ENCODE data around the gene OVAAL.
A peak's percentile ranks its signal among the peaks of the same experiment; 100 is the strongest.

Gene OVAAL

GRCh38 chr1:180566026-180566425 lies 7.3 kb downstream of the OVAAL start:
- intact Hi-C loops (cut with DNase I), result no loop called here

GRCh38 chr1:180566495-180566894 lies 7.7 kb downstream of the OVAAL start:
- intact Hi-C loops (cut with DNase I), result no loop called here
- DNase-seq, result no peak

More at GRCh38 chr1:180566026-180566425, 7.3 kb downstream of the OVAAL start:
- DNase-seq, result no peak

GRCh38 chr1:180567654-180568053 lies 8.9 kb downstream of the OVAAL start:
- intact Hi-C loops (cut with DNase I), result no loop called here

GRCh38 chr1:180568184-180568583 lies 9.4 kb downstream of the OVAAL start:
- intact Hi-C loops (cut with DNase I), result no loop called here
- no peak for DNase-seq

More at GRCh38 chr1:180567654-180568053, 8.9 kb downstream of the OVAAL start:
- DNase-seq, result no peak

- DNase-seq, result no peak
- intact Hi-C loops (cut with DNase I), result no loop called here
Measured at GRCh38 chr1:180571060-180571831, 12.5 kb downstream of the OVAAL start.

- no peak for DNase-seq
- intact Hi-C loops (cut with DNase I), result no loop called here
Measured at GRCh38 chr1:180571832-180572636, 13.3 kb downstream of the OVAAL start.

GRCh38 chr1:180572760-180573159 lies 14.0 kb downstream of the OVAAL start:
- intact Hi-C loops (cut with DNase I), result no loop called here
- no peak for DNase-seq

- intact Hi-C loops (cut with DNase I), result no loop called here
- no peak for DNase-seq
Measured at GRCh38 chr1:180574031-180574713, 15.4 kb downstream of the OVAAL start.

- no peak for DNase-seq
- intact Hi-C loops (cut with DNase I), result no loop called here
Measured at GRCh38 chr1:180577361-180577760, 18.6 kb downstream of the OVAAL start.

GRCh38 chr1:180579961-180580611 lies 21.3 kb downstream of the OVAAL start:
- DNase-seq, result no peak

GRCh38 chr1:180581635-180582039 lies 22.9 kb downstream of the OVAAL start:
- DNase-seq, result no peak
- intact Hi-C loops (cut with DNase I), result no loop called here

More at GRCh38 chr1:180579961-180580611, 21.3 kb downstream of the OVAAL start:
- intact Hi-C loops (cut with DNase I), result no loop called here

- intact Hi-C loops (cut with DNase I), result no loop called here
Measured at GRCh38 chr1:180584869-180585268, 26.1 kb downstream of the OVAAL start.

GRCh38 chr1:180585994-180586359 lies 27.2 kb downstream of the OVAAL start:
- intact Hi-C loops (cut with DNase I), result no loop called here
- DNase-seq, result no peak

More at GRCh38 chr1:180584869-180585268, 26.1 kb downstream of the OVAAL start:
- DNase-seq, result no peak

- DNase-seq, result no peak
Measured at GRCh38 chr1:180586671-180587155, 27.9 kb downstream of the OVAAL start.

GRCh38 chr1:180588121-180588520 lies 29.4 kb downstream of the OVAAL start:
- DNase-seq, result no peak
- intact Hi-C loops (cut with DNase I), result no loop called here

More at GRCh38 chr1:180586671-180587155, 27.9 kb downstream of the OVAAL start:
- intact Hi-C loops (cut with DNase I), result no loop called here

- DNase-seq, result no peak
- intact Hi-C loops (cut with DNase I), result no loop called here
Measured at GRCh38 chr1:180590889-180591288, 32.1 kb downstream of the OVAAL start.

- intact Hi-C loops (cut with DNase I), result no loop called here
- DNase-seq, result peak in 1 of 10 donors; percentile 15
Measured at GRCh38 chr1:180593382-180593781, 34.6 kb downstream of the OVAAL start.

GRCh38 chr1:180594723-180595122 lies 36.0 kb downstream of the OVAAL start:
- intact Hi-C loops (cut with DNase I), result no loop called here
- no peak for DNase-seq

GRCh38 chr1:180595966-180596365 lies 37.2 kb downstream of the OVAAL start:
- intact Hi-C loops (cut with DNase I), result no loop called here
- DNase-seq, result no peak

GRCh38 chr1:180597520-180597919 lies 38.8 kb downstream of the OVAAL start:
- intact Hi-C loops (cut with DNase I), result no loop called here
- DNase-seq, result no peak

Measured in posterior cingulate gyrus (tissue), 11 donors.